T follicular helper cell (primary cell): Measurements from ENCODE around the gene CCND2.
A peak's percentile ranks its signal among the peaks of the same experiment; 100 is the strongest.
"Not testable (repeated sequence)": the region's sequence is repeated elsewhere in the genome, so short reads cannot be mapped to it uniquely, and the experiment has no call there.

Experiments
- DNase-seq: peaks from one replicate; pipeline ENCODE4 v3.0.0-alpha.2; 2020; ENCODE audit warnings: low read depth
- total RNA-seq, 2 experiments: gene quantifications; one replicate each; lab custom pipeline; 2026; lab: John Stamatoyannopoulos, UW

The CCND2 gene
- 470 to 1,724 reads per million in 2 experiments for total RNA-seq

DNA sequence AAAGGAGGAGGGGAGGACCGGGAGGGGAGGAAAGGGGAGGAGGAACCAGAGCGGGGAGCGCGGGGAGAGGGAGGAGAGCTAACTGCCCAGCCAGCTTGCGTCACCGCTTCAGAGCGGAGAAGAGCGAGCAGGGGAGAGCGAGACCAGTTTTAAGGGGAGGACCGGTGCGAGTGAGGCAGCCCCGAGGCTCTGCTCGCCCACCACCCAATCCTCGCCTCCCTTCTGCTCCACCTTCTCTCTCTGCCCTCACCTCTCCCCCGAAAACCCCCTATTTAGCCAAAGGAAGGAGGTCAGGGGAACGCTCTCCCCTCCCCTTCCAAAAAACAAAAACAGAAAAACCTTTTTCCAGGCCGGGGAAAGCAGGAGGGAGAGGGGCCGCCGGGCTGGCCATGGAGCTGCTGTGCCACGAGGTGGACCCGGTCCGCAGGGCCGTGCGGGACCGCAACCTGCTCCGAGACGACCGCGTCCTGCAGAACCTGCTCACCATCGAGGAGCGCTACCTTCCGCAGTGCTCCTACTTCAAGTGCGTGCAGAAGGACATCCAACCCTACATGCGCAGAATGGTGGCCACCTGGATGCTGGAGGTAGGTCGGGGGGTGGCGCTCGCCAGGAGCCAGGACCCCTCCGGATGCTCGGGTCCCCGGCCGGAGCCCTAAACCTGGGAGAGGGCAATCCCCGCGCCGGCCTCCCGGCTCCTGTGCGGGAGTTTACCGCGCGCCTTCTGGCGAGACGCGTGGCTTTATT is at the start of gene CCND2:
CCND2 (plus strand) TSS at position 111 of the 744 bp plus-strand sequence; CDS start at position 390, 279 bp downstream.
- peak; percentile 67 for DNase-seq

DNA sequence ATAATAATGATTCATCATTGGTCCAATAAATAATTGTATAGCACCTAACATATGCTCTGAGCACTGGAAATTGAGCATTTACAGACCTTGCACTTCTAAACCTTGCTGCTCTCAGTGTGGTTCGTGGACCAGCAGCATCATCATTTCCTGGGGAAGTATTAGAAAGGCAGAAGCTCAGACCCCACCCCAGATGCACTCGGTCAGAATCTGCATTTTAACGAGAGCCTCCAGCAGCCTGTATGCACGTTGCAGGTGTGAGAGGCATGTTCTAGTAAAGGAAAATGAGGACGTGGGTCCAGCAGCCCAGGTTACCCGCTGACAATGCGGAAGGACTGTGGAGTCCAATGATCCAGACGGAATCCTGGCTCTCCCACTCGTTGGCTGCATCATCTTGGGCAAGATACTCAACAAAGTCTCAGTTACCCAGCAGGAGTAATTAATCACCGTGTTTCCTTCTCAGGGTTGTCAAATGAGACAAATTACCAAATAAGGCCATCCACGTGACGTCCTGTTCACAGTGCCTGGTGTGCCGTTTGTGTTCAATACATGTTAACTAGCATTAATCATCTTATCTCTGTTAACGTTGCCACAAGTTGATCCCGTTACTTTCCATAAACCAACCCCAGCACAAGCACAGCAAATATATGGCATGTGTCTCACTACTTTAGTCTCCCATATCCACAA is 49.2 kb upstream of the CCND2 start:
- no peak for DNase-seq

DNA sequence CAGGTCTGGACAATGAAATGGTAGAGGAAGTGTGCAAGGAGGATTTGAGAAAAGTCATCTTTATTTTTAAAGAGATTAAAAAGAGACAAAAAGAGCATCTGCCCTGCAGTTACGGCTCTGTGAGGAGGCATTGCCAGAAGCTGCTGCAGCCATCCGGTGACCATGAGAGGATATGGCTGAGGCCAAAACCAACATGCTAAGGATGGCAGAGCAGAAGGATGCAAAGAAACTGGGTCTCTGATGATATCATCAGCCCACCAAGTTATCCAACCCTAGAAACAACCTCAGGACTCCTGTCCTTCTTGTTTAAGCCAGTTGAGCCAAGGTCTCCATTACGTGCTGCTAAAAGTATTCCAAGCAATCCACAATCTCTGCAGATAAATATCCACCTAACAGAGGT is 48.0 kb upstream of the CCND2 start:
- no peak for DNase-seq

DNA sequence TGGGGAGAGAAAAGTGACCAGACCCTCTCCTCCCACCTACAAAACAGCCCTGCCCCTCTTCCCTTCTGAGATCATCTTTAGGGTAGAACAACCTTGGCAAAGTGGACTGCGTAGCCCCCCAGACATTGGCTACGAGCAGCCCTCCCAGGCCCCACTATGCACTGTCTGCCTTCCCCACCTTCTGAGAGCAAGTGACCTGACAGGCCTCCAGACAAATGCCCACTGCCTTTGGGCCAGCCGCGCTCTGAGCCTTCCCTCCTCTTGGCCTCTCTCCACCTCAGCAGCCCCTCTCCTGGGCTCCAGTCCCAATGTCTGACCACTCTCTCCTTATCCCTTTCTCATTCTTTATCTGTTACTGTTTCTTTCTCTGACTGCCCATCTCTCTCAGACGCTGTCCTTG is 46.5 kb upstream of the CCND2 start:
- DNase-seq, result no peak

DNA sequence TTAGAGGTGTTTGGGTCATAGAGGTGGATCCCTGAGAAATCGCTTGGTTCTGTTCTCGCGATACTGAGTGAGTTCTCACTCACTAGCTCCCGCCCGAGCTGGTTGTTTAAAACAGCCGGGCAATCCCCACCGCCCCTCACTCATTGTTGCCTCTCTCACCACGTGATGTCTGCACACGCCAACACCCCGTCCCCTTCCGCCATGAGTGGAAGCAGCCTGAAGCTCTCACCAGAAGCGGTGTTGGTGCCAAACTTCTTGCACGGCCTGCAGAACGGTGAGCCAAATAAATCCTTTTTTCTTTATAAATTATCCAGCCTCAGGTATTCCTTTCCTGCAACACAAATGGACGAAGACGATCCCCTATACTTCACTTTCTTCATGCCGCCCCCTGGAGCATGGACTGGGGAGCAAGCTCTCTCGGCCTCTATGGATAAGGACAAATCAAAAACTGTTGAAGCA is 45.4 kb upstream of the CCND2 start:
- DNase-seq, result no peak

DNA sequence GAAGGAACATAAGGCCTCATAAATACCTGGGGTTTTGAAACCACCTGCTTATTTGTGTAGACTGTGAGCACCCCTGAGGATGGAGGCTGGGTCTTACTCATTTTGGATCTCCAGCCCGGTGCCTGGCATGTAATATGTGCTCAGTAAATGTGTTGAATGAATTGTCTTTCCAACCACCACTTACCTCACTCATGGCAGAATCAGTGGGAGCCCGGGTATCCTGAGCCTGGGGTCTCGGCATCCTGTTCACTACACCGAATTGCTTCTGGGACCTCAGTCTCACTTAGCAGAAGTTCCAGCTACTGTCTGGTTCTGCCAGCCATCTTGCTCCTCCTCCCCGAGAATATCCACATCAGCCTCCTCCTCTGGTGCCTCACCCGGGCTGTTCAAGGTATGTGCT is 43.0 kb upstream of the CCND2 start:
- no peak for DNase-seq

DNA sequence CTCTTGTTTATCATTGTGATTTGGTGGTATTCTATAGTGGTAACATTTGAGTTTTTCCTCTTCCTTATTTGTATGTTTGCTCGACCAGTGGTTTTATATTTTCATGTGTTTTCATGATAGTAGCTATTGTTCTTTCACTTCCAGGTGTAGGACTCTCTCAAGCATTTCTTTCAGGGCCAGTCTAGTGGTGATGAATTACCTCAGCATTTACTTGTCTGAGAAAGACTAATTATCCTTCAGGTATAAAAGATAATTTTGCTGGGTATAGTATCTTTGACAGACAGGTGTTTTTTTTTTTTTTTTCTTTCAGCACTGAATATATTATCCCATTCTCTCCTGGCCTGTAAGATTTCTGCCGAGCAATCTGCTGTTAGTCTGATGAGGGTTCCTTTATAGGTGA is 35.0 kb upstream of the CCND2 start:
- DNase-seq, result no peak

DNA sequence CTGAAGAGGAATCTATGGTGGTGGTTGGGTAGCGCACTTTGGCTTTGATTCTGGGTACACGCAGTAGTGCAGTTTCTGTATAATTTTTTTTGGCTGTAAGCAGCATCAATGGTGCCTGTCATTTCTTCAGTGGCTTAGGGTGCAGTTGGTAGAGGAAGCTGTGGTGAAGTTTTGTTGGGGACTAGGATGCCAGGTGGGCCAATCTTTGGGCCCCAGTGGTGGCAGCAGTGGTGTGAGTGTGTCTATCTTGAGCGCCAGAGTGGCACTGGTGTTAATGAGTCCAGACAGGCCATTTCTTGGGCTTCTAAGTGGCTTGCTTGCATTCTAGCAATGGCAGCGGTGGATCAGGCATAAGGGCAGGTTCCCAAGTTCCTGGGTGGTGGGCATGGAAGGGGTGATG is 33.8 kb upstream of the CCND2 start:
- no peak for DNase-seq

DNA sequence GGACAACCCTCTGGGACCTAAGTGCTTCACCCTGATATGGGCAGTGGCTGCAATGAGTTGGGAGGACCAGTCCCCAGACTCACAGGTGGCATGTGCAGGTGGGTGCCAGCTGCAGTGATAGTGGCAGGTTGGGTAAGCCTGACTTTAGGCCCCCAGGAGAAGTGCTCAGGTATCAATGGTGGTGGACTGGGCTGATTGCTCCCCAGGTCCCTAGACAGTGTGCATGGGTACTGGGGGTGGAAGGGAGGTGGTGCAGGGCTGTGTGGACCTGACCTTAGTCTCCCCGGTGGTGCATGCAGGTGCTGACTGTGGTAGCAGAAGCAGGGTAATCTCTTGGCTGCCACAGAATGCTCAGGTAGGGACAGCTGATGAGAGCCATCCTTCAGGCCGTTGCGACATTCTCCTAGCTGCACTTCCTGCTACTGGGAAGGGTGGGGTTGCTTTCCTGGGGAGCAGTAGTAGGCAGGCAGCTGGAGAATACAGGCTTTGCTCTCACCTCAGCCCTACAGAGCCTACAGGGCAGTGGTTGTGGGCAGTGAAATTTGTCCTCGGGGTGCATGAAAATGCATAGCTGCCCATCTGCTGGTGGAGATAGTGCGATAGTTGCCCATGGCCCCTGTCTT is 33.3 kb upstream of the CCND2 start:
- no peak for DNase-seq

DNA sequence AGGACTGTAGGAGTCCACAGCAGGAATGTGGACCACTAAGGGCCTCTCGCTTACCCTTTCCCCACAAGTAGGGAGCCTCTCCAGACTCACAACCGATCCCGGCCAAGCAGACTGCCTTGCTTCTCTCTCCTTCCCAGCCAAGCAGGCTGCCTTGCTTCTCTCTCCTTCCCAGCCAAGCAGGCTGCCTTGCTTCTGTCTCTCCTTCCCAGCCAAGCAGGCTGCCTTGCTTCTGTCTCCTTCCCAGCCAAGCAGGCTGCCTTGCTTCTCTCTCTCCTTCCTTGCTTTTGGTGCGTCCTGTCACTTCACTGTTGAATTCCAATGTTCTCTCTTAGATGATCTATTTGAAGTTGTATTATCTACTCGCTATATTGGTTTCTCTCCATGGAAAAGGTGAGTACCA is 32.6 kb upstream of the CCND2 start:
- DNase-seq, result no peak

DNA sequence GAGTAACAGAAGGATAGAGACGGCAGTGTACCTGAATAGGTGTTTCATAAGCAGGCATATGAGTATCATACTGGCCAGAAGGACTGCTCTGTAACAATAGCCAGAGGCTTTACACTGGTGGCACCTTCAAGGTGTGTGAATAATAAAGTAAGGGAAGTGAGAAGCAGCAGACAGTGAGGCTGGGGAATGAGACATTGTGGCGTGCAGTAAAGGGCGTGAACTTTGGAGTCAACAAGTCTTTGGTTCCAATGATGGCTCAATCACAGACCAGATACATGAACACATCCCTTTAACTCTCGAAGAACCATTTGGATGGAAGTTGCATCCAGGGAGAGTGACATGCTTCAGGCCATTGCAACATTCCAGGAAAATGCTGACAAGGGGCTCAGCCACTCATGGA is 32.0 kb upstream of the CCND2 start:
- DNase-seq, result no peak

DNA sequence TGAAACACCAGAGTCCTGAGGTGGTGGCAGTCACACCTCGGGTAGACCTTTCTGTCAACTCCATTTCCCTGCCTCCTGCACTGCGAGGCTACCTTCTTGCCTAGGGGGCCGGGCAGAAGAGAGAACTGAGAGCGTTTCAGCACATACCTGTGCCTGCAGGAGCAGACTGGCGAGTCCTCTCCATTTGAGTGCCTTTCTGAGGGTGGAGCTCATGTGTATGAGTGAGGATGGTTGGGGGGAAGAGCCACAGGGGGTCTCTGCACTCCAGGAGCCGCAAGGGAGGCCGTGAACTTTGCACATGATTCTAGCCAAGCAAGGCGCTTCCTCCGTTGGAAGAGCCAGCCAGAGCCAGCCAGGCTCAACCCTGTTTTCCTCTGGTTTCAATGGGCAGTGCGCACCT is 31.0 kb upstream of the CCND2 start:
- no peak for DNase-seq

DNA sequence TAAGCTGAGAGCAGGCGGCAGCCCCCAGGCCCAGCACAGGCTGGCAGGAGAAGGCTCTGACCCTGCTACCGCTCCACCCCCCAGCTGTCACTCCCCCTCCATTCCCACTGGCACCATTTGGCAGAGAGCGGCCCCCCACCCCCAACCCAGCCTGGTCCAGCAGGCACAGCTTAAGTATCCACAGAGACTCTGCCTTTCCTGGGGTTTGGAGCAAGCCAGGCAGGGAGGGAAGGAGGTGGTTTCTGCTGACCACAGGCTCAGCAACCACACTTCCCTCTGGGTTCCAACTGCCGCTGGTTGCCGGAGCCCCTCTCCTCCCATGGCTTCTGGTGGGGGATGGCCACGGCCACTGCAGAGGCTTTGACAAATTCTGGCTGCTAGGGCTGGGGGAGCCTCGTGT is 30.5 kb upstream of the CCND2 start:
- no peak for DNase-seq

DNA sequence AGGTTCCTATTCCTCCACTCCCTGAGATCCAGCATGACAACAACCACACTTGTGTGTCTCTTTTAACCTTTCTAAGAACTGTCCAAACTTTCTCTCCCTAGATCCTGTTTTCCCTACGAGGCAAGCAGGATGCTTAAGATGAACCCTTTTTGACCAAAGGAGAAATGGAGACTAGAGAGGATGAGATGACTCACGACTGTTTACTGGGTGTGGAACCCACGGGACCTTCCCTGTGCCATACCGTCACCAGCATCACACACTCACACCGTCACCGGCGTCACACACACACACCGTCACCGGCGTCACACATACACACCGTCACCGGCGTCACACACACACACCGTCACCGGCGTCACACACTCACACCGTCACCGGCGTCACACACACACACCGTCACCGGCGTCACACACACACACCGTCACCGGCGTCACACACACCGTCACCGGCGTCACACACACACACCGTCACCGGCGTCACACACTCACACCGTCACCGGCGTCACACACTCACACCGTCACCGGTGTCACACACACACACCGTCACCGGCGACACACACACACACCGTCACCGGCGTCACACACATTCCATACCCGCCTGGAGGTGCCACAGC is 30.0 kb upstream of the CCND2 start:
- not testable (repeated sequence) for DNase-seq

DNA sequence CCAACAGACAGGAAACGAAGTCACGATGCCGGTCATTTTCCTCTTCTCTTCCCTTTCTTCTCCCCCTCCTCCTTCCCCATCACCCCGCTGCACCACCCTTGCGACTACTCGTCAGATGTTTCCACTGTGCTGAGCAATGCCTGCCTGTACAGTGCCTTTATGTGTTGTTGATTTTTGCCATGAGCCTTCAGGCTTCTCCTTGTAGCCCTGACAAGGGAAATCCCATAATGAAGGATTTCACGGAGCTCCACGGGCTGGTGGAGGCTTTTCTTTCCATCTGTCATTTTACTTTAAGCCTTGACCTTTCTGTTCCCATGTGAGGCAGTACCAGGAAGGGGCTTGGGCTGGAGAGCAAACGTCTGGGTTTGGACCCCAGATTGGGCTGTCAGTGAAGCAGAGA is 28.7 kb upstream of the CCND2 start:
- DNase-seq, result no peak

DNA sequence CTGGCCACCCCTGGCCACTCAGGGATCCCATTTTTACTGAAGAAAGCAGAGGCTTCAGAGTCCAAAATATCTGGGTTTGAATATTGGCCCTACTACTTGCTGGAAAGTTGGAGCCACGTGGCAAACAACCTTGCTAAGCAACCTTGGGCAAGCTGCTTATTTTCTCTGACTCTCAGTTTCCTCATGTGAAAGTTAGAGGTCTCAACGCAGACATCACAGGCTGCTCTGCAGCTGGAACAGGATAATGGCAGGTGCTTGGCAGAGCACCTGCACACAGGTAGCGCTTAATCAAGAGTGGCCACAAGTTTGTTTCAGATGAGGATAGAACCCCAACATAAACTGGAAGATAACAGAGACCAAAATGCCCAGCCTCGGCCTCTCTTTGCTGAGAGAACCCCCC is 28.1 kb upstream of the CCND2 start:
- no peak for DNase-seq

DNA sequence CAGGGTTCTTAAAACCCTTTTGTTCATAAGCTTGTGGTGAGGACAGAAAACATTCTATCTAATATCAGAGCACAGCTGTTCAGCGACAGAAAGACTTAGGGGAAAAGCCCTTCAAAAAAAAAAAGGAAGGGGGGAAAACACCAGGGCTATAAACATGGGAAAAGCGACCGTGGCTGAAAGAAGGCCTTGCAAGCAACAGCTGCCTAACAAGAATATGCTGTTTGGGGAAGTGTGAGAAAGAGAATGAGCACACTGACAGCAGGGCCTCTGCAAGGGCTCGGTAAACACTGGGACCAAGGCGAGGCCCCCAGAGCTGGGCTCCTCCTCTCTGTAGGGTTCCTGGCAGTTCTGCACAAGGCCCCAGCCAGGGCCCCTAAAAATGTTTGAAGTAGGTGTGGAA is 27.4 kb upstream of the CCND2 start:
- no peak for DNase-seq

DNA sequence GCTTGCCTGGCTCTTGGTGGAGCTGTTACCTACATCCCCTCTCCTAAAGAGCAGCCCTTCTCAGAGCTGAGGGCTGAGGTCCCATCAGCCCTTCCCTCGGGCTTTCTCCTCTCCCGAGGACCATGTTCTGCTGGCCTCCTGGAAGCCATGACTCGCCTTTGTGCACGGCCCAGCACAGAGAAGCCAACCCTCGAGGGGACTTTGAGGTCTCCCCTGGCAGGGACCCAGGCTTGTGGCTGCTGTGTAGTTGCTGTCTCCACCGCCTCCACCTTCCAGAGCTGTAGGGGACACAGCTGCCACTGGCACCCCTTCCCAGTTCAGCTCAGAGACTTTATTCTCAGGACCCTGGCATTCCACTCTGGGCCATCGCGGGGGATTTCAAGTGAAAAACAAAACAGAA is 22.9 kb upstream of the CCND2 start:
- no peak for DNase-seq

DNA sequence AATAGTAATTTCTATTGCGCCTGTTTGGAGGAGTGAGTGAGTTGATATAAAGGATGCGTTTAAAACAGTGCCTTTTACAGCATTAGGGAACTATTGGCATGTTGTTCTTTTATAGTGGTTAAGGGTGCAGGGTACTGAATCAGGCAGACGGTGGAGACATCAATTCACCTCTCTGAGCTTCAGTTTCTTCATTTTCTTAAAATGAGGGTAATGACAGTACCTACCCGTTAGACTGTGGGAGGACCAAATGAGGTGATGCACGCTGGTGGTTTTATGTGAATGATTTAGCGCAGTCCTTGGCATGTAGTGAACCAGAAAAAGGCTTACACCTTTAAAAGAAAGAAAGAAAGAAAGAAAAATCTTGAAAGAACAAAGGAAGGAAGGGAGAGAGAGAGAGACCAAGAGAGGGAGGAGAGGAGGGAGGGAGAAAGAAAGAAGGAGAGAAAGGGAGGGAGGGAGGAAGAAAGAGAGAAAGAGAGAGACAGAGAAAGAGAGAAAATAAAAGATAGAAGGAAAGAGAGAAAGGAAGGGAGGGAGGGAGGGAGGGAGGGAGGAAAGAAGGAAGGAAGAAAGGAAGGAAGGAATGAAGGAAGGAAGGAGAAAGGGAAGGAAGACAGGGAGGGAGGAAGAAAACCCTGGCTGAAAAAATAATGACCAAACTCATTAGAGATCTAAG is 22.2 kb upstream of the CCND2 start:
- DNase-seq, result no peak

DNA sequence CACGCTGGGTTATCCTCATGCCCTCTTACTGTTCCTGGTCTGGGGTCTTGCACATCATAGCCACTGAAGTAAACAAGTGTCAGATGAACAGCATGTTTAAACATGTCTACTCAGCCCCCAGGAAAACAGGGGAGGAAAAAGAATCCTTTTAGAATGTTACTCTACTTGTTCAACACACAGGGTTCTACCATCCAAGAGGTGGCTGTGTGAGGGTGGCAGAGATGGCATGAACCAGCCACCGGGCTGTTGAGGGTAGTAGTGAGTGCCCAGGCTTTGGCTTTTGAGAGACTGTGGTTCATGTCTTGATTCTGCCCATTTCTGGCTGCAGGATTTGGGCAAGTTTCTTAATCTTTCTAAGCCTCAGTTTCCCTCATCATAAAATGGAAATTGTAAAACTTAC is 21.6 kb upstream of the CCND2 start:
- DNase-seq, result no peak

DNA sequence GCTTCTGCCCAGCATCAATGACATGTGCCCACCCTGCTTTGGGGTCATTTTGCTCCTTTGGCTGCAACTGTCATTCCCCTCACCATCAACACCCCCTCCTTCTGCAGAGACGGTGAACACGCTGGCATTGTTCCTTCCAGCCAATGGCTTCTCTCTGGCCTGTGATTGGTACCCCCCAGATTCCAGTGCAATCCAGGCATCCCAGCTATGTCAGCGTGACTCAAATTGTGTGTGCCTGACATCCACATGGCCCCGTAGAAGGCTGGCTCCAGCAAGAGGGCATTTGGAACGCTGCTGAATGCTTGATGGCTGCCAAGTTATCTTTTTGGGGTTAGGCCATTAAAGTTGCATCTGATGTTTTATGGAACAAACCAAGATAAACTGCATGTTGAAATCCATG is 21.0 kb upstream of the CCND2 start:
- no peak for DNase-seq
